Breast epithelium (tissue), 3 donors: Measurements from ENCODE around the gene PPP1R2B.

ENCODE experiments used
- POLR2AphosphoS5 ChIP-seq, 3 donors: sonication (generic); formaldehyde crosslinking; IDR thresholded peaks; one replicate each; pipeline ENCODE4 v1.6.1; 2017; ENCODE audit warnings: antibody characterized with exemption in 3 of 3
- TF ChIP-seq, protein P1 (sequence below), 3 donors: fragments of 450-650 bp; IDR thresholded peaks; one replicate each; pipeline ENCODE4 v1.5.1; 2016 to 2017; ENCODE audit warnings: antibody characterized with exemption in 3 of 3, mild to moderate bottlenecking in 3 of 3, moderate library complexity in 3 of 3

- no peak for TF ChIP-seq POLR2AphosphoS5 (IDR thresholded peaks at IDR 0.05)
- TF ChIP-seq, protein P1, sequence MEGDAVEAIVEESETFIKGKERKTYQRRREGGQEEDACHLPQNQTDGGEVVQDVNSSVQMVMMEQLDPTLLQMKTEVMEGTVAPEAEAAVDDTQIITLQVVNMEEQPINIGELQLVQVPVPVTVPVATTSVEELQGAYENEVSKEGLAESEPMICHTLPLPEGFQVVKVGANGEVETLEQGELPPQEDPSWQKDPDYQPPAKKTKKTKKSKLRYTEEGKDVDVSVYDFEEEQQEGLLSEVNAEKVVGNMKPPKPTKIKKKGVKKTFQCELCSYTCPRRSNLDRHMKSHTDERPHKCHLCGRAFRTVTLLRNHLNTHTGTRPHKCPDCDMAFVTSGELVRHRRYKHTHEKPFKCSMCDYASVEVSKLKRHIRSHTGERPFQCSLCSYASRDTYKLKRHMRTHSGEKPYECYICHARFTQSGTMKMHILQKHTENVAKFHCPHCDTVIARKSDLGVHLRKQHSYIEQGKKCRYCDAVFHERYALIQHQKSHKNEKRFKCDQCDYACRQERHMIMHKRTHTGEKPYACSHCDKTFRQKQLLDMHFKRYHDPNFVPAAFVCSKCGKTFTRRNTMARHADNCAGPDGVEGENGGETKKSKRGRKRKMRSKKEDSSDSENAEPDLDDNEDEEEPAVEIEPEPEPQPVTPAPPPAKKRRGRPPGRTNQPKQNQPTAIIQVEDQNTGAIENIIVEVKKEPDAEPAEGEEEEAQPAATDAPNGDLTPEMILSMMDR (IDR thresholded peaks at IDR 0.05), result no peak
Observed at GRCh38 chr5:156819537-156819936, 30.6 kb upstream of the PPP1R2B start.
